HG03095 (cell line): Measurements from ENCODE around the gene PLCB1.
"Not testable (repeated sequence)": the region's sequence is repeated elsewhere in the genome, so short reads cannot be mapped to it uniquely, and the experiment has no call there.

Experiments used
- ATAC-seq: cut with Tn5 transposase; IDR thresholded peaks from one replicate; pipeline ENCODE4 v1.9.1; 2021; ENCODE audit warnings: moderate library complexity; ENCODE audit not compliant: unreplicated experiment

Gene PLCB1

GRCh38 chr20:8432435-8433148, 300.5 kb downstream of the PLCB1 start:
- ATAC-seq: no peak

- ATAC-seq: no peak
These were observed 301.2 kb downstream of the PLCB1 start for GRCh38 chr20:8433291-8433690.

- ATAC-seq: no peak
These were observed 302.3 kb downstream of the PLCB1 start for GRCh38 chr20:8434326-8434876.

- ATAC-seq: no peak
These were observed 303.4 kb downstream of the PLCB1 start for GRCh38 chr20:8435285-8436035.

- ATAC-seq: not testable (repeated sequence)
These were observed 304.9 kb downstream of the PLCB1 start for GRCh38 chr20:8436938-8437337.

- ATAC-seq: no peak
These were observed 306.7 kb downstream of the PLCB1 start for GRCh38 chr20:8438748-8439147.

GRCh38 chr20:8443464-8444072, 311.5 kb downstream of the PLCB1 start:
- ATAC-seq: no peak

GRCh38 chr20:8447262-8448120, 315.4 kb downstream of the PLCB1 start:
- no peak for ATAC-seq

- ATAC-seq: no peak
These were observed 317.1 kb downstream of the PLCB1 start for GRCh38 chr20:8449123-8449522.

GRCh38 chr20:8454137-8454712, 322.2 kb downstream of the PLCB1 start:
- no peak for ATAC-seq

GRCh38 chr20:8456765-8457164, 324.7 kb downstream of the PLCB1 start:
- no peak for ATAC-seq

- no peak for ATAC-seq
These were observed 325.9 kb downstream of the PLCB1 start for GRCh38 chr20:8457978-8458377.

- no peak for ATAC-seq
These were observed 329.1 kb downstream of the PLCB1 start for GRCh38 chr20:8461186-8461585.

GRCh38 chr20:8464368-8464767, 332.3 kb downstream of the PLCB1 start:
- ATAC-seq: no peak

- ATAC-seq: not testable (repeated sequence)
These were observed 334.7 kb downstream of the PLCB1 start for GRCh38 chr20:8466781-8467180.

- ATAC-seq: no peak
These were observed 338.1 kb downstream of the PLCB1 start for GRCh38 chr20:8470156-8470555.

GRCh38 chr20:8471465-8471864, 339.4 kb downstream of the PLCB1 start:
- ATAC-seq: no peak

- ATAC-seq: no peak
These were observed 341.4 kb downstream of the PLCB1 start for GRCh38 chr20:8473459-8473858.

GRCh38 chr20:8474027-8474668, 342.1 kb downstream of the PLCB1 start:
- no peak for ATAC-seq

GRCh38 chr20:8476021-8476420, 344.0 kb downstream of the PLCB1 start:
- ATAC-seq: no peak
